ENCODE measurements around the gene PCYT1A. TPM values are rescaled to one million over a fixed set of nuclear protein-coding genes. Genes with fewer than 3 reads are reported as not detected.

The PCYT1A gene
- total and polyA plus RNA-seq, 12 donors: 21.0 to 121 (median 102) TPM

- intact Hi-C loops (cut with DNase I): no loop called here
- H3K36me3 ChIP-seq: peaks cover 0 to 39% (median 0%) of the 10 kb centered on the region in 9 donors
- H3K27ac ChIP-seq: no peak overlapping the region
- ATAC-seq (no peak), DNase-seq (no peak)
- no peaks in the 10 kb centered on the region for H3K4me1 ChIP-seq
- no peaks in the 10 kb centered on the region for H3K9me3 ChIP-seq
- H3K27me3 ChIP-seq: no peaks in the 10 kb centered on the region
- no peak for TF ChIP-seq CTCF (IDR thresholded peaks at IDR 0.05)
- H3K4me3 ChIP-seq: no peak overlapping the region
- 91 to 98% methylated on average over 2 of the region's 2 CpGs for WGBS, 2 donors
Observed at GRCh38 chr3:196298521-196298920, 11.0 kb upstream of the PCYT1A start.

- TF ChIP-seq CTCF (IDR thresholded peaks at IDR 0.05): no peak
Observed at GRCh38 chr3:196292286-196292923, 4.9 kb upstream of the PCYT1A start.

DNA sequence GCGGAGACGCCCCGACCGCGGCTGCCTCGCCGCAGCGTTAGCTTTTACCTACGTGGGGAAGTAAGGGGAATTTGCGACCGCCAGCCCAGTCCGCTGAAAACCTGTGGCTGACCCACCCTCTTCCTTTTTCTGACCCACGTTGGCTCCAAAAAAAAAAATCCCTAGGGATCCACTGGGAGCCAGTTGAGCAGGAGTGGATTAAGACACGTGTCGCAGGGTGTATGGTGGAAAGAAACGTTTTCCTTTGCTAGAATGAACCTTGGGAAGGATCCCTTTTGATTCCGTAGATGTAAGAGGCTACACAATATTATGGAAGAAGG is 575 bp upstream of the PCYT1A start:
- DNase-seq: no peak
- no peaks in the 10 kb centered on the region for H3K36me3 ChIP-seq
- WGBS, 2 donors: 0 to 1% methylated on average over 17 of the region's 17 CpGs
- peak in 7 of 8 donors; percentile 2 to 59 (median 14) for ATAC-seq
- no peaks in the 10 kb centered on the region for H3K9me3 ChIP-seq
- H3K27ac ChIP-seq: peak overlapping the region; percentile 85 to 99 (median 96)
- TF ChIP-seq CTCF (IDR thresholded peaks at IDR 0.05): no peak
- peak overlapping the region; percentile 64 to 96 (median 84) for H3K4me3 ChIP-seq
- intact Hi-C loops (cut with DNase I): loop anchor here in 1 of 10 donors (2.0 kb wide), 1 partner anchor 31 kb away; the partner anchor contains the start of gene DYNLT2B
- peaks cover 2 to 46% (median 43%) of the 10 kb centered on the region in 9 donors for H3K4me1 ChIP-seq
- H3K27me3 ChIP-seq: no peaks in the 10 kb centered on the region

More at GRCh38 chr3:196292286-196292923, 4.9 kb upstream of the PCYT1A start:
- no peak overlapping the region for H3K4me3 ChIP-seq
- no peaks in the 10 kb centered on the region for H3K27me3 ChIP-seq
- H3K4me1 ChIP-seq: peaks cover 0 to 8% (median 5%) of the 10 kb centered on the region in 9 donors
- H3K36me3 ChIP-seq: peaks cover 0 to 6% (median 0%) of the 10 kb centered on the region in 9 donors
- DNase-seq (no peak), ATAC-seq (no peak)
- intact Hi-C loops (cut with DNase I): no loop called here
- no peaks in the 10 kb centered on the region for H3K9me3 ChIP-seq
- H3K27ac ChIP-seq: no peak overlapping the region
- 83 to 84% methylated on average over 5 of the region's 5 CpGs for WGBS, 2 donors

DNA sequence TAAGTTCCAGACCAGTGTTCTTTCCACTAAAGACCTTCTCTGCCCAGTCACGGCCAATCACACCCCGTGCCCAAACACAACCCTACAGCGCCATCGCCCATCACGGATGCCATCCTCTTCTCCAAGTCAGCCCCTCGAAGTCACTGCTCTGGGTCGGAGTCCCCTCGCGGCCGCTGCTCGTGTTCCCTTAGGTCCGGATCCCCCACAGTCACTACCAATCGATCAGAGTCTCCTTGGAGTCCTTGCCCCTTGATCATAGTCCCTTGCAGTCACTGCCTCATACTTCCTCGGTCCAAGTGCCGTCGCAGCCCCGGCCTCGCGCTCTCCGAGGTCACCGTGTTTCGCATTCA is 461 bp downstream of the PCYT1A start:
- DNase-seq (peak; percentile 28 to 31), ATAC-seq (peak in 7 of 8 donors; percentile 15 to 66 (median 62))
- intact Hi-C loops (cut with DNase I): loop anchor here in 1 of 10 donors (1.0 kb wide), 1 partner anchor 214 kb away; no protein-coding TSS in a partner anchor
- no peaks in the 10 kb centered on the region for H3K36me3 ChIP-seq
- 1% methylated on average over 22 of the region's 22 CpGs for WGBS, 2 donors
- no peaks in the 10 kb centered on the region for H3K9me3 ChIP-seq
- H3K4me1 ChIP-seq: peaks cover 2 to 56% (median 53%) of the 10 kb centered on the region in 9 donors
- no peaks in the 10 kb centered on the region for H3K27me3 ChIP-seq
- peak overlapping the region; percentile 64 to 96 (median 84) for H3K4me3 ChIP-seq
- no peak for TF ChIP-seq CTCF (IDR thresholded peaks at IDR 0.05)
- peak overlapping the region; percentile 85 to 99 (median 96) for H3K27ac ChIP-seq
